ENCODE measurements around the gene FTO.
A peak's percentile ranks its signal among the peaks of the same experiment; 100 is the strongest.
"Not testable (repeated sequence)": the region's sequence is repeated elsewhere in the genome, so short reads cannot be mapped to it uniquely, and the experiment has no call there.

FTO gene

GRCh38 chr16:54174201-54174600 lies 470.2 kb downstream of the FTO start:
- no peak overlapping the region for H3K4me3 ChIP-seq (ENCODE audit: low read depth, low read length)
- no peak for DNase-seq (ENCODE audit: low read depth)

- no peak for DNase-seq (ENCODE audit: low read depth)
- H3K4me3 ChIP-seq (ENCODE audit: low read depth, low read length): no peak overlapping the region
These were observed 470.8 kb downstream of the FTO start for GRCh38 chr16:54174750-54175149.

- H3K4me3 ChIP-seq (ENCODE audit: low read depth, low read length): no peak overlapping the region
- no peak for DNase-seq (ENCODE audit: low read depth)
These were observed 471.2 kb downstream of the FTO start for GRCh38 chr16:54175169-54175551.

- DNase-seq (ENCODE audit: low read depth): no peak
- peak overlapping the region; percentile 9 for H3K4me3 ChIP-seq (ENCODE audit: low read depth, low read length)
These were observed 471.8 kb downstream of the FTO start for GRCh38 chr16:54175552-54176375.

GRCh38 chr16:54176376-54176901 lies 472.5 kb downstream of the FTO start:
- no peak for DNase-seq (ENCODE audit: low read depth)
- H3K4me3 ChIP-seq (ENCODE audit: low read depth, low read length): no peak overlapping the region

- no peak overlapping the region for H3K4me3 ChIP-seq (ENCODE audit: low read depth, low read length)
- DNase-seq (ENCODE audit: low read depth): no peak
These were observed 473.3 kb downstream of the FTO start for GRCh38 chr16:54177052-54177861.

GRCh38 chr16:54177862-54178477 lies 474.0 kb downstream of the FTO start:
- H3K4me3 ChIP-seq (ENCODE audit: low read depth, low read length): no peak overlapping the region
- no peak for DNase-seq (ENCODE audit: low read depth)

- no peak overlapping the region for H3K4me3 ChIP-seq (ENCODE audit: low read depth, low read length)
- DNase-seq (ENCODE audit: low read depth): no peak
These were observed 474.6 kb downstream of the FTO start for GRCh38 chr16:54178478-54178976.

- no peak overlapping the region for H3K4me3 ChIP-seq (ENCODE audit: low read depth, low read length)
- no peak for DNase-seq (ENCODE audit: low read depth)
These were observed 476.7 kb downstream of the FTO start for GRCh38 chr16:54180421-54181359.

GRCh38 chr16:54181683-54182329 lies 477.9 kb downstream of the FTO start:
- not testable (repeated sequence) for DNase-seq (ENCODE audit: low read depth); H3K4me3 ChIP-seq (ENCODE audit: low read depth, low read length)

- H3K4me3 ChIP-seq (ENCODE audit: low read depth, low read length): no peak overlapping the region
- no peak for DNase-seq (ENCODE audit: low read depth)
These were observed 481.1 kb downstream of the FTO start for GRCh38 chr16:54185045-54185444.

- no peak overlapping the region for H3K4me3 ChIP-seq (ENCODE audit: low read depth, low read length)
- no peak for DNase-seq (ENCODE audit: low read depth)
These were observed 487.2 kb downstream of the FTO start for GRCh38 chr16:54191163-54191562.

- no peak for DNase-seq (ENCODE audit: low read depth)
- H3K4me3 ChIP-seq (ENCODE audit: low read depth, low read length): no peak overlapping the region
These were observed 487.6 kb downstream of the FTO start for GRCh38 chr16:54191592-54191991.

GRCh38 chr16:54193013-54193664 lies 489.2 kb downstream of the FTO start:
- no peak overlapping the region for H3K4me3 ChIP-seq (ENCODE audit: low read depth, low read length)
- no peak for DNase-seq (ENCODE audit: low read depth)

- no peak for DNase-seq (ENCODE audit: low read depth)
- H3K4me3 ChIP-seq (ENCODE audit: low read depth, low read length): peak overlapping the region; percentile 15
These were observed 489.8 kb downstream of the FTO start for GRCh38 chr16:54193665-54194333.

- no peak overlapping the region for H3K4me3 ChIP-seq (ENCODE audit: low read depth, low read length)
- no peak for DNase-seq (ENCODE audit: low read depth)
These were observed 490.4 kb downstream of the FTO start for GRCh38 chr16:54194334-54194743.

- DNase-seq (ENCODE audit: low read depth): no peak
- H3K4me3 ChIP-seq (ENCODE audit: low read depth, low read length): no peak overlapping the region
These were observed 493.8 kb downstream of the FTO start for GRCh38 chr16:54197758-54198157.
